ENCODE measurements around the gene PELI2.

Gene PELI2

DNA sequence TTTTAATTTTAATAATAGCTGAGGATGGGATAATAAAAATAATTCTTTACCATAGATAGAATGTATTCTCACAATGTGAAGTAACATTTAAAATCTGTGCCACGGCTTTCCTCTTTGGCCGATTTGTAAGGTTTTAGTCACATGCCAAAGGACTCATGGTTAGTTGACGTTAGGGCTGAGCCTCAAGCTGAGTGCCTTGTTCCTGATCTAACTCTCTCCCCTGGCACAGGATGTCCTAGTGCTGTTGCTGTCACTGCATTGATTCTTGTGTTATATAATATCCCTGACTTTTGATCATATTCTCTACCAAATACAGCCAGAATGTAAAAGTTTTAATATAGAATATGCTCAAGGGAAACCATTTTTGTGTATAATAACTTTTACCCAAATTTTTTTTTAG is 144.3 kb downstream of the PELI2 start:
- no peak for DNase-seq

DNA sequence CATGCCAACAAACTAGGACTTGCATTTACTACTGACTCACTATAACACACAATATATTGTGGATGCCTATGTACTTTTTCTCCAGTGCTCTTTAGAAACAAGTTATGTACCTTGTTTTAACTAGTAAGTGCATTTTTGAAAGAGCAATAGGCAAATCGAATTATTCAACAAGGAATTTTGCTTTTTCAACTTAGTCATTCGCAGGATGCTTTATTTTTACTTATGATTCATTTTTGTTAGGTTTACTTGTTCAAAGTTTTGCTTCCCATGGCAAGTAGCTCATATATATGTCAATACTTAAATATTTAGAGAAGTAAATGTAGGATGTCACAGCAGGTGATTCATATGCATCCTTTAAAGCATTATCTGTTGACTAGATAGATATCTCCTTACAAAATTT is 149.8 kb downstream of the PELI2 start:
- DNase-seq = no peak

GRCh38 chr14:56268673-56269072 is 150.5 kb downstream of the PELI2 start:
- DNase-seq = no peak

DNA sequence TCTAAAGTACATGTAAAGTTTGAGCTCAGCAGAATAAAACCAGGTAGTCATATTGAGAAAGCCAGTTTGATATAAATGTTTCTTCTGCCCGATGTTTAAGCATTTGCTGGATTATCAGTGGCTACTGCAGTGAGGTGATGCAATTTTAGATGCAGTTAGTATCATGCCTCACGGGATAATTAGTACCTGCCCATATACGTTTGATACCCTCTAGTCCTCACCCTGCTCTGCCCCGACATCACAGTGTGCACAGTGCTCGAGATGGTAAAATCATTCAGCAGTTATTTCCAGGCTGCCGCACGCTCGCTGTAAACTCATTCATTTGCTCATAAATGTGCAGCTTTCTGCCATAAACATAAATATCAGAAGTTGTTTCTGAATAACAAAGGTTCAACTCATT is 152.7 kb downstream of the PELI2 start:
- DNase-seq = no peak

DNA sequence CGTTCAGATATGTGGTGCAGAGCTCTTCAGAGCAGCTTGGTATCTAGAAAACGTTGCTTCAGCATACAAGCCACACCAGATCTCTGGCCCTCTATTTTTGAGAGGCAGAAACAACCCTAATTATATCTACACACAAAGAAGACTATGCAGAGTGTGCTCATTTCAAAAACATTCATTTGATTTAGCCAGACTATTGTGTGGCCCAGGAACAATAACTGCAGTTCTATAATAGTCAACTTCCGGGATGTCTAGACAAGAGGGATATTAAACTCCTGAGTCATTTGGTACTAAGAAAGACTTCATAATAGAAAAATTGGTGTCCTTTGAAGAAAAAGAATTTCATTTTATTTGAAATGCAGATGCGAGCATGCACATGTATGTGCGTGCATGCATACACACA is 153.8 kb downstream of the PELI2 start:
- DNase-seq = no peak

- DNase-seq = no peak
Observed at GRCh38 chr14:56273155-56273554, 154.9 kb downstream of the PELI2 start.

GRCh38 chr14:56273951-56274350 is 155.7 kb downstream of the PELI2 start:
- no peak for DNase-seq

GRCh38 chr14:56274556-56274955 is 156.3 kb downstream of the PELI2 start:
- DNase-seq = no peak

DNA sequence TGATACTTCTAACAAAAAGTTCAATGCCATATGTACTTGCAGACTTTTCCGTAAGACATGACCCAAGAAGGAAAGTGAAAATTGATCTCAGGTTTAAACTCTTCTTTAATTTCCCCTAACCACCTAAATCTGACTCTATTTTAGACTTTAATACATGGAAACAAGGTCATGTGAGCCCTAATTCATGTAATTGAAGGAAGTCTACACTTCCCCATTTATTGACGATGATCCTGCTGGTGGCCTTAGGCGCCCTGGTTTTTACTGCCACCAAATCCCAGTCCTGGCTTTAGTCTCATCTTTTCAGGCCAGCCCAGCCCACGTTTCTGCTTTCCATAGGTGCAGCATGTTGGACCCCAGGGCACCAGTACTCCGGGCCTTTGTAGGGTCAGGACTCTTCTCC is 157.9 kb downstream of the PELI2 start:
- no peak for DNase-seq

GRCh38 chr14:56278383-56278782 is 160.2 kb downstream of the PELI2 start:
- DNase-seq = no peak

DNA sequence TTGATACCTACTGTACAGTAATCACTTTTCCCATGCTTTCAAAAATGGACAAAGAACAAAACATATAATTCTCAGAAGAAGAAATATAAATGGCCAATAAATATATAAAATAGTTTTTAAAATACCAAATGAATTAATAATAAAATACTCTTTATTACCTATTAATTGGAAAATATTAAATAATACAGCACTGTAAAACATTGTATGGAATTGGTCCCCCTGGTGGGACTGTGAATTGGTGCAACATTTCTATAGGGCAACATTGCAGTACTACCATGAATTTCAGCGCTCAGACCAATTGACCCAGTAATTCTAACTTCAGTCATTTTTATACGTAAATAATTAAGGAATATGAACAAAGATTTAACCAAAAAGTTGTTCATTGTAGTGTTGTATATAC is 162.6 kb downstream of the PELI2 start:
- no peak for DNase-seq

GRCh38 chr14:56282179-56282578 is 164.0 kb downstream of the PELI2 start:
- no peak for DNase-seq

DNA sequence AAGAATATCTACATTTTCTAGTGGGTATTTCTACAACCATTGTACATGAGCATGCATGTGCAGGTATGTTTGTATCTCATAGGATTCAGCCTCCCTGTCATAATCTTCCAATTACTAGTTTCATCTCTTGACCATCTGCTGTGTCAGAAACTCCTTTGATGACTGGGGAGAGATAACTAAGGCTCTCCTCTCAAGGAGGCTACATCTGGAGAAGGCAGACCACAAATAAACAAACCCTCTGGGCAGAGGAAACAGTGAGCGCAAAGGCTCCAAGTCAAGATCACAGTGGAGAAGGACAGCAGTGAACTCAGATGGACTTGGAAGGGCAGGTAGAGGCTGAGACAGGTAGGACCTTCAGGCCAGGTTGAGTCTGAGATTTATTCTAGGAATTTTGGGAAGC is 166.4 kb downstream of the PELI2 start:
- no peak for DNase-seq

- DNase-seq = no peak
Observed at GRCh38 chr14:56289155-56289554, 170.9 kb downstream of the PELI2 start.

GRCh38 chr14:56290195-56290594 is 172.0 kb downstream of the PELI2 start:
- no peak for DNase-seq

DNA sequence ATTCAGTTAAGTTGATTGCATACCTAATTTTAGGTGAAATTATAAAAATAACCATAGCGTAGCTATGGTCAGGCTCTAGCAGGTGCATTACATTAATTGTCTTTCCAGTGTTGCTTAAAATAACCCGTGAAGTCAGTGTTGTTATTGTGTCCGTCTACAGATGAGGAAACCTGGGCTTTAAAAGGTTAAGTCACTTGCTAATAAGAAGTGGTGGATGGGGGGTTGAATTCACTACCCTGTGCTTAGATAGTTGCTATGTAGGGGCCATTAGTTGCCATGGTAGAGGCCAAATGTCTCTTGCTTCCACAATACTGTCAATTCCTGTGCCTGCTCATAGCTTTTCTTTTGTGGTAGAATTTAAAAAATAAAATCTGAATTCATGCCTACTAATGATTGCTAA is 174.8 kb downstream of the PELI2 start:
- DNase-seq = no peak

DNA sequence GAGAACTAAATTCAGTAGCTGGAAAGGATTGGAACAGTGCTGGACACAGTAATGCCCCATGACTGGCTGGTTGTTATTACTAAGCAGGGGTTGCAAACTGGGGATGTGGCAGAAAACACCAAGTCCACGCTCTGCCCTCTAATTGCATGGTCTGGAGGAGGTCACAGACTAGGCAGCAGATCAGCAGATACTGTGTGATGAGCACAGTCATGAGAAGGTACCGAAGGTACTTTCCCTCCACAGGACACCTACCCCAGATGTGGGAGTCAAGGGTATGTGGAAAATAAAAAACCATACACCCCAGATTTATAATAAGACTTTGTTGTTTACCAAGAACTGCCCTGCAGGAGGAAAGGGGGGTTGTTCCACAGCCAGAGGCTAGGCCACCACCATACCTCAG is 175.3 kb downstream of the PELI2 start:
- DNase-seq = no peak

- DNase-seq = peak; percentile 11
Observed at GRCh38 chr14:56294128-56294527, 175.9 kb downstream of the PELI2 start.

DNA sequence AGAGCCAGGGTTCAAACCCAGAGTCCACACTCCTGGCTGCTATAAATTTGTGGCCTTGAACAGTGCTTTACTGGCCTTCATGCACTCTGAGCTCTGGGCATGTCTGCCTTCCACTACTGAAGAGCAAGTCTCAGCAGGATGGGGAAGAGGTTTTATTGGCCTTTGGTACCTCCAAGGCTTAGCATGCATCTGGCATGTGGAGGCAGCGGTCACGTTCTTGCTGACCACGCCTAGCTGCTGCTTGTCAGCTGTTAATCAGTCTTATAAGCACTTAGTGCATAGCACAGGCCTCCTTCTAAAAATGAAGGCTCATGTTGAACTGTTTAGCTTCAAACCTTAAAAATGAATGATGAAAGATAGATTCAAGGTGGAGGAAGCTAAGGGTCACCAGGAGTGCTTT is 177.5 kb downstream of the PELI2 start:
- no peak for DNase-seq

DNA sequence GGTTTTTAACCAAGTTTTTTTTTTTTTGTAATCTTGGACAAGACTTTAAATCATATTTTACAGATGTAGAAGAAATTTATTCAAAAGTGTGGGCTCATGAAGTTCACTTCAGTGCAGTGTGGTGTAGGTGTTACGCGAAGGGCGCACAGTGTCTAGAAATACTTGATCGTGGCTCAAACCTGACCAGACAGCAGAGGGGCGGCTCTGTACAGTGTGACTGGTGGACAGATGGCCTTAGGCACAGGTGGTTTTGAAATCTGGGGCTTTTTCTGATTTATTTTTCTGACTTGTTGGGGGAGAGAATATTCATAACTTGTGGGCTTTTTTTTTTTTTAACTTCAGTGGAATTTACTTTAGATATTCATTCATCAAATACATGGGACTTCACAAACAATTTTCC is 179.2 kb downstream of the PELI2 start:
- no peak for DNase-seq

DNA sequence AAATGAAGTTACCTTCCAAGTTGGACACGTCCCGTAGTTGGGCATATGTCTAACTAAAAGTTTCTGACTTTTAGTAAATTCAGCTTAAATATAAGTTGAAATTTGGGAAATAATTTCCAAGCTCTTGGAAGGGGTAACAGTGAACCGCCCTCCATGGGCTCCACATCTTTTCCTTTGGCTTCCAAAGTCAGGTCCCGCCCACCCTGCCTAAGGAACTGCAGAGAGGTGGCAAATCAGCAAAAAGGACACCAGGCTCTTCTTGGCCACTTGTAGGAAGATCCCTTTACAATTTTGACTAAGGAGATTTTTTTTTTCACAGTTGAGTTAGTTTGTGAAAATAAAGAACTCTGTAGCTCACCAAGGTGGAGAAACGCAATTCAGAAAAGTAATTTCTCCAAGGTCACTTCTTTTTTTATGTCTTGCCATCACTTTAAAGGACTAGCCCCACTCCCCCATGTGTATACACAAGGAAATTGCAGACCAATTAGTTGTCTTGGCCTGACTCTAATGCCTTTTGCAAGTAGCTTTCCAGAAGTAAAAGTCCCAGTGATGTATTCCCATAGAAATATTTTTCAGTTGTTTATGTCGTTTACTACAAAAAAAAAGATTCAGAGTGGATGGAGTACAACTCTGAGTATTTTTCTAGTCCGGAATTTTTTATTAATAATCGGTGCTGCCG is 181.2 kb downstream of the PELI2 start:
- DNase-seq = no peak

DNA sequence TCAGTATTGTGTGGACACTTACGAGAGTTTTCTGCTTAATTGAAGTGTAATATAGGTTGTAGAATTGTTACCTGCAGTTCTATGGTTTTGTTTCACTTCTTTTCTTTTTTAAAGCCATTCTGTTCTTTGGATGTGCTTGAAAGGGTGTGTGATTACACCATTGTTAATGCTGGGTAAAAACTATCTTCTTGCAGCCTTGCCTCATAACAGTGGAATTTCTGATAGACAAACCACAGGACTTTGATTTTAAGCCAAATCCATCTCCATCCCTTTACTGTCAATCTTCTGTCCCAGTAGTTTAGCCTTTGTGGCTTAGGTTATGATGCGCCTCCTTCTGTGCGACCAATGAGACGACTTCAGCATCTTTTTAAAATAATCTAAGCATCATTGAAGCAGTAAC is 182.3 kb downstream of the PELI2 start:
- no peak for DNase-seq

GRCh38 chr14:56304456-56304855 is 186.2 kb downstream of the PELI2 start:
- no peak for DNase-seq

- DNase-seq = no peak
Observed at GRCh38 chr14:56309198-56309597, 191.0 kb downstream of the PELI2 start.

DNA sequence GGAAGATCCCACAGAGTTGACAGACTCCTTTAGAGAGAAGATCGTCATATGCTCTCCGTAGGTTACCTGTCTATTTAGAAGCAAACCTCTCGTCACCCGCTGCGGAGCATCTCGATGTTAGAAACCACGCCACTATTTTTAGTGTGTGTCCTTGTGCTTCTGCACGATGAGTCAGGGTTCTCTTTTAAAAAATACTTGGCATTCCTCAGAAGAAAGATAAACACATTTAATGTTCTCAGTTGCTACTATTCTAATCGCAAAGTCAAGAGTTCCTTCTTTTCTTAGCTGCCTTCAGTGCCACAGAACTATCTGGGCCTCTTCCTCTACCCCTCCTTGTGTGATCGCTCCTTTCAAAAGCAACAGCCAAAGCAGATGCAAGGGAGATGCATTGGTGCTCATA is 192.4 kb downstream of the PELI2 start:
- DNase-seq = no peak

- DNase-seq = no peak
Observed at GRCh38 chr14:56313789-56314188, 195.6 kb downstream of the PELI2 start.

All from NCI-H510A (cell line).